GM21786 (cell line): ENCODE data around the gene RAD51AP1.
A peak's percentile ranks its signal among the peaks of the same experiment; 100 is the strongest.
"Not testable (repeated sequence)": the region's sequence is repeated elsewhere in the genome, so short reads cannot be mapped to it uniquely, and the experiment has no call there.

ENCODE experiments used
- ATAC-seq: cut with Tn5 transposase; IDR thresholded peaks from one replicate; pipeline ENCODE4 v1.9.1; 2021; ENCODE audit not compliant: unreplicated experiment

The RAD51AP1 gene, protein sequence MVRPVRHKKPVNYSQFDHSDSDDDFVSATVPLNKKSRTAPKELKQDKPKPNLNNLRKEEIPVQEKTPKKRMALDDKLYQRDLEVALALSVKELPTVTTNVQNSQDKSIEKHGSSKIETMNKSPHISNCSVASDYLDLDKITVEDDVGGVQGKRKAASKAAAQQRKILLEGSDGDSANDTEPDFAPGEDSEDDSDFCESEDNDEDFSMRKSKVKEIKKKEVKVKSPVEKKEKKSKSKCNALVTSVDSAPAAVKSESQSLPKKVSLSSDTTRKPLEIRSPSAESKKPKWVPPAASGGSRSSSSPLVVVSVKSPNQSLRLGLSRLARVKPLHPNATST

DNA sequence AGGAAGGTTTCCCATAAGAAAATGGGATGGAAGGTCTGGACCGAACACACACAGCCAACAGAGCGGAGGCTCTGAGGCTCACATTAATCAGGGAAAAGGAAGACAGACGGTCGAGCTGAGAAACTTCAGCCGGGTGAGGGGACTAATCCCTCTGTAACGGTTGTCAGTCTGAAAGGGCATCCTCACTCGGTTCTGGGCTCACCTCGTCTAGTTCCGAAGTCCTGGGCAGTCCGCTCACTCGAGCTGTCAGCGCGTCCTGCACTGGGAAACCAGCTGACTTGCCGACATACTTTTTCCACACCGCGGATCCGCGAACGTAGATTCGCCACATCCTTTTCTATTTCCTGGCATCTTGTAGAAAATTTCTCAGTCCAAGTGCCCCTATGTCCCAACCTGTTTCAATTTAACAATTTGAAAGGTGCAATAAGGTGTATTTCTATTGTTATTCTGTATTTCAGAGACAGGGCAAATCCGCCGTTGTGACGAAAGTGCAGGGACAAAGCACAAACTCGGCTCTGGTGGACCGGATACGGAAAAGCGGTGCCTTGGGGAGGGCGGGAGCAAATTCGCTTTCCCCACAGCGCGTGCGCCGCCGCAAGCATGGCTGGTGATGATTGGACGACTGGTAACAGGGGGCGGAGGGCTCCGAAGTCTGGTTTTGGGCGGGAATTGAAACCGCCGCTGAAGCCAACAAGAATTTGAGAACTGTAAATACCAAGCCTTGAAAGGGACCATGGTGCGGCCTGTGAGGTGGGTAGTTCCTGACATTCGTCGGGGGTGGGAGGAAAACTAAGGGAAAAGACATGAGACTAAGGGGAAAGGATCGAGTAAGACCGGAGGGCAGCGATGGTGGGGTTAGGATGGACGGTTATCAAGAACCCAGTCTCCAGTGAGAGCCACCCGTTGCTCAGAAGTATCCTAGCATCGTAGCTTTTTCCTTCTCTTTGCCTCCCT is at the start of gene RAD51AP1:
RAD51AP1 (plus strand) TSS at position 684 of the 954 bp plus-strand sequence; CDS start at position 734, 50 bp downstream.
- ATAC-seq = peak; percentile 87

DNA sequence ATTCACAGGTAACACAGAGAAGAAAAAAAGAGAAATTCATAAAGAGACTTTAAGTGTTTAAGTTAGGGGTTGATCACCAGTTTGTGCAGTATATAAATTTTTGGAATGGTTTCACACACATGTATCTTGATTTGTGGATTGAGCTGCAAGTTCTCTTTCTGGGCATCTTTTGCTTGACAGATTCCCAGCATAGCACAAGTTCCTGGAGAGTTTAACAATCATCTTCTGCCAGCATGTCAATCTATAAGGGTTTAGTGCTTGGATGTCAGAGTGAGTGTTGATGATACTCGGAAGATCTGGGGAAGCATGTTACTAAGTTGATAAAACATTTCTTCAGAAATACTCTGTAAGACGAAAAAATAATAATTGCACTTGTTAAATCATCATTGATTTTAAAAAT is 49.1 kb upstream of the RAD51AP1 start:
- ATAC-seq = no peak

DNA sequence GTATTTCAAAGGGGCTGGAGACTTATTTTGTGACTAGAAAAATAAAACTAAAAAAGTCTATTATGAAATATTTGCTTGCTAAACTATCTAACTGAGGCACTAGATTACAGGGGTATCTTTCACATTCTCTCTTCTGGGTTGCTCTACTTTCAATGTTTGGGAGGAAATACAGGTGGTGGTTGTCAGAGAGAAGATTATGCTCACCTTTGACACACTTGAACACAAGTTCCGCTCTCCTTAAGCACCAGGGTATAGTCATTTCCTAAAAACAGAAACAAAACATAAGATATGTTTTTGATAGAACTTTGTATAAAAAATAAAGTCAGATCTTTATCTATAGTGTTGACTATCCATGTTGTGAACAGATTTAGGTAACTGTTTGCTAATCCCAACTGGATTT is 47.7 kb upstream of the RAD51AP1 start:
- ATAC-seq = no peak

DNA sequence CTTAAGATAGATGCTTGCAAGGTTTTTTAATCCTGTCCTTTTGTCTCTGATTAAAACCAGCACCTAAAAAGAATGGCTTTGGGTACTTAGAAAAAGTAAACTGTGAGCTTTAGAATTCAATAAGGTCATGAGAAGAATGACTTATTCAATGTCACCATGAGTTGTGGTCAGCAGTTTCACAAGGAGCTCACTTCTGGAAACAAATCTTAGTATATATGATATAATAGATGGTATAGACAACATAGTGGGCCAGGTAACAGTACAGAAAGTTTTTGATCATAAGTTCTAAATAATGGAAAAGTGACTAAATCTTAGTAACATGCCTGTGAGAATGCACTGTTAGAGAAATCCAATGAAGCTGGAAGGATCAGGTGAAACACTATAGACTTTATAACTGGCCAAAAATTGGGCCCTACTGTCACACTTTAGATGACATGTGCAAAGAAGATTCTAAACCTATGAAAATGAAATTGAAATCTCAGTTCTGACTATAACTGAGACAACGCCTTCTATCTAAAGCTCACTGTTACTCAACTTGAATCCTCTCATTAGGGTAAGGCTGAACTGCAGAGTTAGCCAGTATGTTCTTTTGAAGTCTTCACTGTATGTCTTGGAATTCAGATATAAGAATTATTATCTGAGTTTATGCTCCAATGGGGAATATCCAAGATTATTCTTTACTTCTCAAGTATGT is 42.4 kb upstream of the RAD51AP1 start:
- ATAC-seq = peak; percentile 90

DNA sequence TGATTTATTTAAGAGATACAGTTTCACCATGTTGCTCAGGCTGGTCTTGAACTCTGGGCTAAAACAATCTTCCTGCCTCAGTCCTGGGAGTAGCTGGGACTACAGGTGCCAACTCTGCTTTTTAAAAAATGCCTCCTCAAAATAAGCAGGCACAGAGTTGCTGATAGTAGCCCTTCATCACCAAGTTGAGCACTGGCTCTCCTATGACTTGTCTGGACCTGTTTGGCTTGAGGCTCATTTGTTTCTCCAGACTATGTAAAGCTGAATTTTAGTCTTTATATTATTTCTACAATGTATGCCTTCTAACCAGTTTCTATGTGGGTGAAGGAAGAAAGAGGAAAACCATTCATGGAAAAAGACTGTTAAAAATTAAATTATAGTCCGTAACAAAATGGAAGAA is 39.5 kb upstream of the RAD51AP1 start:
- no peak for ATAC-seq

DNA sequence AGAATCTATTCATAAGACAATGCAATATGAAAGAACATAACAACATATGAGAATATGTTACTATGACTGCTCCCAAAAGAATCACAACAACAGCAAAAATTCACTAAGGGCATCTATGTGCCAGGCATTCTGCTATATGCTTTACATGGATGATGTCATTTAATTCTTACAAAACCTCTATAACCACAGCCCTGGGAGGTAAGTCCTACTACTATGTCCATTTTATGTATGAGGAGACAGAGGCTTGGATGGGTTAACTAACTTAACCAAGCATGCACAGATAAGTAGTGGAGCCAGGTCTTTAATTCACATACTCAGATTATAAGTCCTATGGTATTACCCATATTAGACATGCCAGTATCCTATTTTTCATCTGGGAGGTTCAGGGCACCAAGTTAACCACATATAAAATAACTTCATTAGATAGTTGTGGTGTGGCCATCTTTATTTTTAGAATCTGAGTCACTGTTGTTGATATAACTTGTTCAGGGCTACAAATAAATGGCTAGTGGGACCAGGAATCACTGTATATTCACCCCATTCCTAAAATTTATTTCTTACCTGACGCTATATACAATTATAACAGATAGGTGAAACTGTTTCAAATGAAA is 33.2 kb upstream of the RAD51AP1 start:
- ATAC-seq = no peak

DNA sequence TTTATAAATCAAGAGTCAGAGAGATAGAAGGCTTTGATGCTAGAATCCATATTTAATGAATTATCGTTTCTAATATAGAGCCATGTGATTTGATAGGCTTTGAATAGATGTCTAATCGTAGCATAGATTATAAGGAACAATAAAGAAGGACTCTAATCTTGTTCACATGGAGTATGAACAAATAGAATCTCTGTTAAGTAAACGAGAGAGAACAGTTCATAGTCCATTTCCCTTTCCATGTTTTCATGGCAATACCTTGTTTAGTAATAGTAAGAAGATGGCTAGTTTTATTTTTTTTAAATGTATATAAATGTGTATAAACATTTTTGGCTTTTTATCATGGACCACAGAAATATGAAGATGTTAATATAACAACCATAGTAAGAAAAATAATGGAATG is 32.3 kb upstream of the RAD51AP1 start:
- ATAC-seq = no peak

DNA sequence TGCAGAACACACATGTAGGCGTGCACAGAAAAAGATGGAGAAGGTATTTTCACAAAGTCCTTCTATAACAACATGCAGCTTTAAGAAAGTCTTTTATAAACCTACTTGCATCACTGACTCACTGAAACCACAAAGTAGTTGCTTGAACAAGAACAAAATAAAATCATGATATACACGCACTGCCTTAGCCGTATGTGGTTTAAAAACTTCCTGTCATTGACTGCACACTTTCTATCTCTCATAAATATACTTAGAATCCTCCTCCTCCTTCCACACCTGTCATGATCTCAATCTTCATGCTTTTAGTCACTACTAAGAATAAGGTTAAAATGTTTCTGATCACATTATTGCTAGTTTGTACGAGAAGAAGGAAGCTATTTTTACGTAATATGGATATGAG is 31.8 kb upstream of the RAD51AP1 start:
- peak; percentile 94 for ATAC-seq

DNA sequence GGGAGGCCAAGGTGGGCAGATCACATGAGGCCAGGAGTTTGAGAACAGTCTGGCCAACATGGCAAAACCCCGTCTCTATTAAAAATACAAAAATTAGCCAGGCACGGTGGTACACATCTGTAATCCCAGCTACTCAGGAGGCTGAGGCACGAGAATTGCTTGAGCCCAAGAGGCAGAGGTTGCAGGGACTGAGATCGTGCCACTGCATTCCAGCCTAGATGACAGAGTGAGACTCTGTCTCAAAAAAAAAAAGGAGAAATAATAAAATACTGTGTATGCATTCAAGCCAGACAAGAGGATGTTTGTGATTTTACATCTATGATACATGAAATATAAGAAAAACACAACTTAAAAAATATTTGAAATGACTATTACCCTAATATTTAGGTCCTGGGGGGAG is 30.2 kb upstream of the RAD51AP1 start:
- not testable (repeated sequence) for ATAC-seq

DNA sequence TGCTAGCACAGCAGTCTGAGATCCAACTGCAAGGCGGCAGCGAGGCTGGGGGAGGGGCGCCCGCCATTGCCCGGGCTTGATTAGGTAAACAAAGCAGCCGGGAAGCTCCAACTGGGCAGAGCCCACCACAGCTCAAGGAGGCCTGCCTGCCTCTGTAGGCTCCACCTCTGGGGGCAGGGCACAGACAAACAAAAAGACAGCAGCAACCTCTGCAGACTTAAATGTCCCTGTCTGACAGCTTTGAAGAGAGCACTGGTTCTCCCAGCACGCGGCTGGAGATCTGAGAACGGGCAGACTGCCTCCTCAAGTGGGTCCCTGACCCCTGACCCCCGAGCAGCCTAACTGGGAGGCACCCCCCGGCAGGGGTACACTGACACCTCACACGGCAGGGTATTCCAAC is 29.4 kb upstream of the RAD51AP1 start:
- ATAC-seq = not testable (repeated sequence)

DNA sequence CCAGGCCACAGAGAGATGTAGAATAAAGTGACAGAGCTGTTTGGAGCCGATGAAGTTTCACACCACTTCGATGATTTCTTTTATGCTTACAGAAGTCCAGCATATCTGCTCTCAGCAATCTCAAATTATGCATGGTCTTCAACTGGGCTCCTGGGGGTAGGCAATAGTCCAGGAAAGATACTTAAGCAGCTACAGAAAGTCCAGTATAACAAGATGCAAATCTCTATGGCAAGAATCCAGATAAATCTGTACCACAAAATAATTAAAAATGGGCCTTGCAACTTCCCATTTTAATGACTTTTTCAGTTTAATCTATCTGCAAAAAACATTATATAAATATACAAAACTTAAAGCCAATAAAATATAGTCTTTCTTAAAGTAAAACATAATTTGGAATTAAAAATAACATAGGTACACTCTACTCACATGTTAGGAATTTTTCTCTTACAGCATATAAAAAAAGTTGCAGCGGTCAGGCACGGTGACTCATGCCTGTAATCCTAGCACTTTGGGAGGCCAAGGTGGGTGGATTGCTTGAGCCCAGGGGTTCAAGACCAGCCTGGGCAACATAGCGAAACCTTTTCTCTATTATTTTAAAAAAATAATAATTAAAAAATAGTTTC is 20.5 kb upstream of the RAD51AP1 start:
- no peak for ATAC-seq

DNA sequence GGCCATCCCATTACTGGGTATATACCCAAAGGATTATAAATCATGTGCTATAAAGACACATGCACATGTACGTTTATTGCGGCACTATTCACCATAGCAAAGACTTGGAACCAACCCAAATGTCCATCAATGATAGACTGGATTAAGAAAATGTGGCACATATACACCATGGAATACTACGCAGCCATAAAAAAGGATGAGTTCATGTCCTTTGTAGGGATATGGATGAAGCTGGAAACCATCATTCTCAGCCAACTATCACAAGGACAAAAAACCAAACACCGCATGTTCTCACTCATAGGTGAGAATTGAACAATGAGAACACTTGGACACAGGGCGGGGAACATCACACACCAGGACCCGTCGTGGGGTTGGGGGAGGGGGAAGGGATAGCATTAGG is 15.2 kb upstream of the RAD51AP1 start:
- ATAC-seq = not testable (repeated sequence)

DNA sequence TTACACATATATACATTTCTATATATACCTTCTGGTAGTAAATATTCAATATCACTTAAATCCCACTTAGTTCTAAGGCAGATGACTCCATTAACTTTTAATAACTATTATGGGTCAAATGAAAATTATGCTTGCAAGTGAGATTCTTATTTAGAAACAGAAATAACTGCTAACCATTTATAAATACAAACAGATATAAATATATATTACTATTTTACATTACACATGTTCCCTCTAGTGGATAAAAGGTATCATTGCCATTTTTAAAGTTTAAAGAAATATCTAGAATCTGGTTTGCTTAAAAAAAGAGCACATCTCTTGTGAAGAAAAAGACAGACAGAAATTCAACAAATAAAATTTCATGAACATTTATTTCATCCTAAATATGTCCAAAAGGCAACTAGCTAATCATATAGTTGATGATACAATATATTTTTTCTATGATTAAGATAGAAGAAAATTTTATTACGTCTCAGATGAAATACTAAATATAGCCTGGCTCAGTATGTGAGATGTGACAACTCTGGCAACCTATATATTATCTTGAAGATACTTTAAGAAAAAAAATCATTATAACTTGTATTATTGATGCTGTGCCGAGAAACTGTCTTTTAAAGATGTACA is 11.7 kb upstream of the RAD51AP1 start:
- ATAC-seq = no peak

DNA sequence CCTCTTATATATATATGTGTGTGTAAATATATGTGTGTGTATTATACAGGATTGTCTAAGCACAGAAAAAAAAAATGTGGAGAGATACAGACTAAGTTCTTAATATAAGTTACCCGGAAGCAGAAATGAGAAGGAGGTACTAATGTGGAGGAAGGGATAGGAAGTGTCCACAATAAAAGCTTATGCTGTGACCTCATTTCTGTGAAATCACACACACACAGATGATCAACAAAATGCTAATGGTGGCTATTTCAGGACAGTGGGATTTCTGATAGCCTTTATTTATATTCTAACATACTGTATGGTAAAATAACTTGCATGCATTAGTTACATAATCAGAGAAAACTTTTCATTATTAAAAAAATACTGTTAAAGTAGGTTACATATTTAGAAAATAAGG is 8.5 kb upstream of the RAD51AP1 start:
- no peak for ATAC-seq

DNA sequence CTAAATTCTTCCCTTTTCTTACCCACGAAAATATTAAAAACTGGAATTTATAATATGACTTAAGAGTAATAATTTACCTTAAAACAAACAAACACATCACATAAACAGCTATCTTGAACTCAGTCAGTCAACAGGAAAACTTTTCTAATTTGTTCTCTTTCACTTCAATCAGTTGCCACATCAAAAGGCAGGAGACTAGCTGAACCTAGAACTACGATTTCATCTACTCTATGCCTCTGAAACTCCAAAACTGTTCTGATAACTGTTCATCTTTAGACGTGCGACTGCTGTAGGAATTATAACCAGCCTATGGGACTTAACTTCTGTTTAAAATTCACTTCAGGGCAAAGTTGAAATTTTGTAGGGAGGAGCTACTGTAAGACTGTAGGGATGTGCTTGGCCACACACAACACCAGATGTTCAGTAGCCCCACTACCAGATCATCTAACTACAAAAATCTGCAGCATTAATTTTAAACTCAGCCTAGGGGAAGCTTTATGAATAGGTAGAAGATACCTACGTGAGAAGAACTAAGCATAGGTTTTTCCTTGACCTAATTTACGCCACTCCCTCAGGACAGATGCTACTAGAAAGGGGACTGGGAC is 7.6 kb upstream of the RAD51AP1 start:
- ATAC-seq = no peak

DNA sequence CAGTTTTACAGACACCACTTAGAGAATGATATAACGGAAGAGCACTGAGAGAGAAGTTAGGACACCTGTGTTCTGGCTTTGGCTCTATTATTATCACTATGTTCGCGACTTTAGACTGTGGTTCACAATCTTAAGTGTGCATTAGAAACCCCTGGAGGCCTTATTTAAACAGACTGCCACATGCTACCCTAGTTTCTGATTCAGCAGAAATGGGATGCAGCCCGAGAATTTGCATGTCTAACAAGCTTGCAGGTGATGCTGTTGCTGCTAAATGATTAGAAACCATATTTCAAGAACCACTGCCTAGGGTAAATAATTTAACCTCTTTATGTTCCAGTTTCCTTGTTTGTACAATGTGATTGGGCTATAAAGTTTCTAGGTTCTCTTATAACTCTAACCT is 3.6 kb upstream of the RAD51AP1 start:
- no peak for ATAC-seq

DNA sequence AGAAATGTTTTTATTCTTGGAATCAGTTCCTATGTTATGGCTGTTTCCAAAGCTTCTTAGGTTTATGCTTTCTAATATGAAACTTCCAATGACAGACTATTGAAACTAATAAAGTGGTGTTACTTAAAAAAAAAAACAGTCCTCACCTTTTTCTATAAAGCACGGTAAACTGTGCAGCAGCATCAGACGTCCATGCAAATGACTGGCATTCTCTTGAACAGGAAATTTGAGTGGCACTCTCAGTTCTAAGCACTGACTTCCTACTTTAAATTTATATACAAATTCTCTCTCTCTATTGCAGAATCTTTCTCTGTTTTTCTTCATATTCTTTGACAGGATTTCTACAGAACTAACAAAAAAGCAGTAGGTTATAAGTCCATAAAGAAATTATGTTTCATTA is 2.8 kb upstream of the RAD51AP1 start:
- no peak for ATAC-seq

DNA sequence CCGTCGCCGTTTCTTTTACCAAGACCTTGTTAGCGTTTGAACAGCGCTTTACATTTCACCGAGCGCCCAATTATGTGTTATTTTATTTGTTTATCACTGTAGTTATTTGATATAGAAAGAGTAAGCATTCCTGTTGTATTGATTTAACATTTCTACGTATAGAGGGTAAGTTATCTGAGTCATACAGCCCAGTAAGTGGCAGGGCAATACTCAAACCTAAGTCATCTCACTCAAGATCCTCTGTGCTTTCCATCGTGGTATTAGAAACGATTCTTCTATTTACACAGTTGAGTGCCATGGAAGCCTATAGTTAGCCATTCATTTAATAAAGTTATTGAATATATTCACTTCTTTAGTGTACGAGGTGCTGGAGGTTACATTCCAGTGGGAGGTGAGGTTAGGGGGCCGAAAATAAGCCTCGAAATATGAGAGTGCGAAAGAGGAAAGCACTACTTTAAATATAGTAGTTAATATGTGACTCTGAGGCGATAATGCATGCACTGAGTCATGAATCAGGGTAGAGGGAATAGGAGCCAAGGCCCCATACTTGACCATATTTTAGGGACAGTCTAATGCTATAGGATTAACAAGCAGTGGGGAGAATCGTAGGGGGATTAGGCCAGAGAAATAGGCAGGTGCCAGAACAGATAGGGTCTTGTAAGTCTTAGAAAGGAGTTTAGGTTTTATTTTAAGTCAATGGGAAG is 629 bp downstream of the RAD51AP1 start:
- ATAC-seq = no peak

DNA sequence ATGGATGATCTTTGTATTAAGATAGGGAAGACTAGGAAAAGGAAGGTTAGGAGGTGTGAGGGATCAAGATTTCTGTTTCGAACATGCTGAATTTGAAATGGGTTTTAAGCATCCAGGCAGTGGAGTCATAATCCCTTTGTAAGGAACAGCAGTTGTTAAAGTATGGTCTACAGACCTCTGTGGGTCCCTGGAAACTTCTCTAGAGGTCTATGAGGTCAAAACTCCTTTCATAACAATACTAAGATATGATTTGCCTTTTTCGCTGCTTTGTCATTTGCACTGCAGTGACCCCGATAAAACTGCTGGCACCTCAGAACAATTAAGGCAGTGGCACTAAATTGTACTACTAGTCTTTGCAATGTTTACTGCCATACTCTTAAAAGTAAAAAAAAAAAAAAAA is 1.5 kb downstream of the RAD51AP1 start:
- no peak for ATAC-seq
